ENCODE measurements around the gene WDR1.

Gene WDR1

DNA sequence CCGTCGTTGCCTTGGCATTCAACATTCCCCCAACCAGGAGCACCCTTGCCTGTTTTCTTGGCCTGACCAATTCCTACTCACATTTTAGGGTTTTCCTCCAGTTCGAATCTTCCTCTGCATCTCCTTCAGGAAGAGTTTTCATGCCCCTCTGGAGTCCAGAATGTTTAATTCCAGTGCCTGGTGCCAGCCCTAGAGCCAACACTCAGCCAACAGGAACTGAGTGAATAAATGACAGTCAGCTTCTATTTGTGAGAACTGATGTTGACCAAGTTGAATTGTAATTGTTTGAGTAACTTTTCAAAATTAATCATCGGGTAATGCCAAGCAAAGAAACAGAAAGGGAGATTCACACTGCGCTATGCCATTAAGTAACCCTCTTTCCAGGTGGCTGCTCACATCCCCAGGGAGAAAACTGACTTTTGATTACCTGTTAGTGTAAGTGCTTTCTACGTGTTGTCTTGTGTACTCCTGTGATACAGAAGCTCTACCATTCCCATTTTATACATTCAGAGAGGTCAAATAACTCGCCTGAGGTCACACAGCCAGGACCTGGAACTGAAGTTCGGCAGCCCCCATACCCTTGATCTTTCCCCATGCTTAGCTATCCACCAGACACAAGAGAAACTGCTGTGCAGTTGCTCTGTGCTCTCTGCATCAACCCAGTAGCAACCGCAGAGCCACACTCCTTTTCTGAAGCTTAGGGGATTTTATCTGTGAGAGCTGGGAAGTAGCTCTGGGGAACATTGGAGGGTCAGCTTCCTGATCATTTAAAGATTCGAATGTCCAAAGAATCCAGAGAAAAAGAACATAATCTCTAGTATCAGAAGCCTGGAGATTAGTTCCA lies 76.3 kb downstream of the WDR1 start:
- no peak for DNase-seq (ENCODE audit: extremely low read depth, low read depth)
- TF ChIP-seq, protein P1, sequence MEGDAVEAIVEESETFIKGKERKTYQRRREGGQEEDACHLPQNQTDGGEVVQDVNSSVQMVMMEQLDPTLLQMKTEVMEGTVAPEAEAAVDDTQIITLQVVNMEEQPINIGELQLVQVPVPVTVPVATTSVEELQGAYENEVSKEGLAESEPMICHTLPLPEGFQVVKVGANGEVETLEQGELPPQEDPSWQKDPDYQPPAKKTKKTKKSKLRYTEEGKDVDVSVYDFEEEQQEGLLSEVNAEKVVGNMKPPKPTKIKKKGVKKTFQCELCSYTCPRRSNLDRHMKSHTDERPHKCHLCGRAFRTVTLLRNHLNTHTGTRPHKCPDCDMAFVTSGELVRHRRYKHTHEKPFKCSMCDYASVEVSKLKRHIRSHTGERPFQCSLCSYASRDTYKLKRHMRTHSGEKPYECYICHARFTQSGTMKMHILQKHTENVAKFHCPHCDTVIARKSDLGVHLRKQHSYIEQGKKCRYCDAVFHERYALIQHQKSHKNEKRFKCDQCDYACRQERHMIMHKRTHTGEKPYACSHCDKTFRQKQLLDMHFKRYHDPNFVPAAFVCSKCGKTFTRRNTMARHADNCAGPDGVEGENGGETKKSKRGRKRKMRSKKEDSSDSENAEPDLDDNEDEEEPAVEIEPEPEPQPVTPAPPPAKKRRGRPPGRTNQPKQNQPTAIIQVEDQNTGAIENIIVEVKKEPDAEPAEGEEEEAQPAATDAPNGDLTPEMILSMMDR (IDR thresholded peaks at IDR 0.05; ENCODE audit: low read depth, low read length): no peak

DNA sequence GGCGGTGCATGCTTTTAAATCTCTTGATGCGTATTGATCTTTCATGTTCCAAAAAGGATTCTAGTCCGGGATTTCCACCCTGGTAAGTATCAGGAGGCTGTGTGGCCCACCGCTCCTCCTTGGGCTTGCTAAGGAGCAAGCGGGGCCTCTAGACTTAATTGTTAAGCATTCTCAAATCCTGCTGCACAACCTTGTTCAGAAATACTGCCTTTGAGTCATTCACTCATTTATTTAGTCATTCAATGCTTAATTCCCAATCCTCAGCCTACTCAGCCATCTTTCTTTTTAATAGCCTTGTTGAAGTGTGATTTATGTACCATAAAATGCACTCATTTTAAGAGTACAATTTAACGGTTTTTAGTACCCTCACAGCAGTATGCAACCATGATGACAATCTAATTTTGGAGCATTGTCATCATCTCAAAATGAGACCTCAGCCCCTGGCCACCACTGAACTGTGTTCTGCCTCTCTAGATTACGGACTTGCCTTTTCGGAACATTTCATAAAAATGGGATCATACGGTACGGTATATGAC lies 79.7 kb downstream of the WDR1 start:
- DNase-seq (ENCODE audit: extremely low read depth, low read depth): no peak
- TF ChIP-seq, protein P1 (IDR thresholded peaks at IDR 0.05; ENCODE audit: low read depth, low read length): no peak

DNA sequence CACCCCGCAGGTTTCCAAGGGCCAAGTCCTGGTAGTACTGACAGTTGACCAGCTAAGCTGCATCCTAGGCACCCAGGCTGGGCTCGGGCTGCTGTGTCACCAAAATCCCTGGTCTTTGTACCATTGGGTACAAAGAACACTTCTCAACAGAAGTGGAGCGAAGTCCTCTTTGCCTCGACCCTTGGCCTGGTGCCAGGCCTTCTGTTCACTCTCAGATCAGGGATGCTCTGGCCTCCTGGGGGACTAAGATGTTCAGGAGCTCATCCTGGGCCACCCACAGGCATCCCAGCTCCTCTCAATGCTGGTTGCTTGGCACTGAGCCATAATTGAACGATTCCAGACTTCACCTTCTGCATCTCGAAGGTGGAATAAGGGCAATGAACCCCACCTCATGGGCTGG lies 81.5 kb downstream of the WDR1 start:
- TF ChIP-seq, protein P1 (IDR thresholded peaks at IDR 0.05; ENCODE audit: low read depth, low read length): no peak
- no peak for DNase-seq (ENCODE audit: extremely low read depth, low read depth)

DNA sequence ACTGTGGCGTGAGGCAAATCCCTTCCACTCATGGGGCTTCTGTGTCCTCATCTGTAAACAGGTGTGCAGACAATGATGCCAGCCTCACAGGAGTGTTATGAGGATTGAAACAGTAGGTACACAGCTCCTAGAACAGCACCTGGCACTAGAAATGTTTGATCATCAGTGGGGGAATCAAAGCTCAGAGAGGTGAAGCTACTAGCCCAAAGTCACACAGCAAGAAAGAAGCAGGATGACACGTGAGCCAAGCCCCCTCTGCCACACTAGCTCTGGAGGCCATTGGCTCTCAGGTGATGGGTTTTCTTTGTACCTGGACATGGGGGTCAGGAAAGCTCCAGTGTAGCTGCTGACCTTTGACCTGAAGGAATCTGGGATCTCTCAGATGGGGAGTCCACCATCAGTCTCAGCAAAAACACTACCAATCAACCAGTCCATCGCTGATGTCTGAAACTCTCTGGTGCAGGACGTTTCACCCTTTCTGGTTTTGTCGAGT lies 81.9 kb downstream of the WDR1 start:
- DNase-seq (ENCODE audit: extremely low read depth, low read depth): no peak
- TF ChIP-seq, protein P1 (IDR thresholded peaks at IDR 0.05; ENCODE audit: low read depth, low read length): no peak

DNA sequence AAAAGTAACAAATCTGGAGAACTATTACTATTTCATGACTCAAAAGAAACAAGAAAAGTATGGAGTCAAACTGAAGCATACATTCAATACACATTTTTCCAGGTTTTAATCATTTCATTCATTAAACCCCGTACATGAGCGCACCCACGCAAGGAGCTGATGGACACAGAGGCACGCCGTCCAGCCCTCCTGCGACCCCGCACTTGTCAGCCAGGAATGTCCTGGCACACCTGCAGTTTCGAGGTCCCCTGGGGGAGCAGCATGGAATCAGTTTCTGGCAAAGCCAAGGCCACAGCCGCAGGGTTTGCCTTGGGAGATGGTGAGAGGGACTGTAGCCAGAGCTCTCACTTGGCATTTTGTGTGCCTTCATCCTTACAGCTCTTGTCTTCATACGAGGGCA lies 82.5 kb downstream of the WDR1 start:
- TF ChIP-seq, protein P1 (IDR thresholded peaks at IDR 0.05; ENCODE audit: low read depth, low read length): no peak
- no peak for DNase-seq (ENCODE audit: extremely low read depth, low read depth)

DNA sequence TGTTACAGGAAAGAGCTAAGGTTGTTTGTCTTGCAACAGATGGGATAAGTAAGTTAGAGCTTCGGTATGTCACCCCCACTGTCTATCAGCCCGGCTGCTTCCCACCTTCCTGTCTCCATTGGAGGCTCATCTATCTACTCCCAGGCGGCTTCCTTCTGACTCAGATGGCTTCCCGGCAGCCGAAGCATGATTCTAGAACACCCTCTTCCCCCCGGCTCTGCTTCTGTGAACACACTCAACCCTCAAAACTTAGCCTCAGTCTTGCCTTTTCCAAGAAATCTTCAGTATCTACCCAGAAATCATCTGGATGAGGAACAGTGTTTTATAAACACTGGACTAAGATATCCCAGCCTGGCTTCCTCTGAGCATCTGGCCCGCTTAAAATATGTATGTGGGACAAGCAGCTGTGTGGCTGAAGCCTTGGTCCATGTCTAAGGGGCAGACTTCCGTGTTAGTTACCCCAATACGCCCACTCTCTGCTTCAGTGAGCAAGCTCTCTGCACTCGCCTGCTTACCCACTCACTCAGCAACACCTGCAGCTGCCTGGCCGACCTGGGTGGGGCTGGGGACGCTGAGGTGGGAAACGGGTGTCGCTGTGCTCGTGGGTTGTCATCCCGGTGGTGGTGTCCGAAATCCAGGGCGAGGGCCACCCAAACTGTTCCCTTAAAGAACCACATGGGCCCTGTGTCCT lies 83.3 kb downstream of the WDR1 start:
- TF ChIP-seq, protein P1 (IDR thresholded peaks at IDR 0.05; ENCODE audit: low read depth, low read length): no peak
- no peak for DNase-seq (ENCODE audit: extremely low read depth, low read depth)

DNA sequence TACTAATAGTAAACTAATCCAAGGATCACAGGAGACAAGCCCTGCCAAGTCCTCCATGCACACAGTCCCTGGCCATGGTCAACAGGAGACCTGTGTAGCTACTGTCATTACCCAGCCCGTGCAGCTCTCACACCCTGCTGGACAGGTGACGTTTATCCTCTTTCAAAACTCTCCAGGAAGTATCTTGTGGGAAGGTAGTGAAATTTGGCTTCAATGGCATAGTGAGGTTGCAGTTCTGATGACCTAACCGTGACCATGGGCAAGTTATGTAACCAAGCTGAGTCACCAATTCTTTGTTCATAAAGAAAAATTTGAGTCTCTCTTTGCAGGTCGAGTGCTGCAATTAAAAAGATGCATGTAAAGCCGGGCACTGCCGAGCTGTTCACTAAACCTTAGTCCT lies 84.0 kb downstream of the WDR1 start:
- no peak for DNase-seq (ENCODE audit: extremely low read depth, low read depth)
- TF ChIP-seq, protein P1 (IDR thresholded peaks at IDR 0.05; ENCODE audit: low read depth, low read length): no peak
